GM18508 (cell line): ENCODE data around the gene FAM167B.
"Not testable (repeated sequence)": the region's sequence is repeated elsewhere in the genome, so short reads cannot be mapped to it uniquely, and the experiment has no call there.

Experiments
- ATAC-seq: cut with Tn5 transposase; IDR thresholded peaks from one replicate; pipeline ENCODE4 v1.9.1; 2021; ENCODE audit warnings: moderate number of reproducible peaks; ENCODE audit not compliant: insufficient read depth, unreplicated experiment

Gene FAM167B

GRCh38 chr1:32255072-32256071, 8.3 kb downstream of the FAM167B start:
- ATAC-seq, result no peak

- no peak for ATAC-seq
Observed at GRCh38 chr1:32256473-32257226, 9.6 kb downstream of the FAM167B start.

- ATAC-seq, result no peak
Observed at GRCh38 chr1:32257227-32257508, 10.1 kb downstream of the FAM167B start.

- not testable (repeated sequence) for ATAC-seq
Observed at GRCh38 chr1:32263236-32263593, 16.2 kb downstream of the FAM167B start.

GRCh38 chr1:32263744-32264143, 16.7 kb downstream of the FAM167B start:
- no peak for ATAC-seq

GRCh38 chr1:32265846-32266245, 18.8 kb downstream of the FAM167B start:
- no peak for ATAC-seq

- ATAC-seq, result no peak
Observed at GRCh38 chr1:32266921-32267591, 20.0 kb downstream of the FAM167B start.

GRCh38 chr1:32269744-32270143, 22.7 kb downstream of the FAM167B start:
- ATAC-seq, result no peak

- no peak for ATAC-seq
Observed at GRCh38 chr1:32272557-32273390, 25.8 kb downstream of the FAM167B start.

GRCh38 chr1:32273391-32274208, 26.6 kb downstream of the FAM167B start:
- no peak for ATAC-seq

- ATAC-seq, result no peak
Observed at GRCh38 chr1:32274646-32275340, 27.8 kb downstream of the FAM167B start.

GRCh38 chr1:32275424-32275823, 28.4 kb downstream of the FAM167B start:
- no peak for ATAC-seq

- no peak for ATAC-seq
Observed at GRCh38 chr1:32276032-32276782, 29.2 kb downstream of the FAM167B start.

GRCh38 chr1:32284777-32285176, 37.8 kb downstream of the FAM167B start:
- ATAC-seq, result not testable (repeated sequence)

GRCh38 chr1:32285658-32286057, 38.6 kb downstream of the FAM167B start:
- no peak for ATAC-seq

- ATAC-seq, result no peak
Observed at GRCh38 chr1:32286763-32287162, 39.7 kb downstream of the FAM167B start.

GRCh38 chr1:32289256-32289655, 42.2 kb downstream of the FAM167B start:
- ATAC-seq, result no peak

GRCh38 chr1:32291145-32291707, 44.2 kb downstream of the FAM167B start:
- no peak for ATAC-seq
